ENCODE data around the gene TNRC6C. TPM values are rescaled to one million over a fixed set of nuclear protein-coding genes. Genes with fewer than 3 reads are reported as not detected.

The TNRC6C gene
- total RNA-seq, 1 donor from 2014 or later, result 28.7 TPM

- peak; percentile 42 for DNase-seq (ENCODE audit: extremely low spot score, unreplicated experiment)
- TF ChIP-seq CTCF (IDR thresholded peaks at IDR 0.05), result no peak
- Mint-ChIP-seq H3K9me3 (ENCODE audit: unreplicated experiment) (no peaks in the 10 kb centered on the region), H3K27ac (ENCODE audit: unreplicated experiment) (no peak overlapping the region), H3K27me3 (ENCODE audit: unreplicated experiment) (no peaks in the 10 kb centered on the region), H3K4me3 (ENCODE audit: unreplicated experiment) (no peak overlapping the region), H3K36me3 (ENCODE audit: unreplicated experiment) (peaks cover 4% of the 10 kb centered on the region), H3K4me1 (ENCODE audit: unreplicated experiment) (peaks cover 10% of the 10 kb centered on the region)
These were observed 98.7 kb downstream of the TNRC6C start for GRCh38 chr17:78057113-78057740.

GRCh38 chr17:78058001-78058400 lies 99.5 kb downstream of the TNRC6C start:
- no peaks in the 10 kb centered on the region for H3K27me3 Mint-ChIP-seq (ENCODE audit: unreplicated experiment)
- H3K36me3 Mint-ChIP-seq (ENCODE audit: unreplicated experiment), result peaks cover 4% of the 10 kb centered on the region
- no peaks in the 10 kb centered on the region for H3K9me3 Mint-ChIP-seq (ENCODE audit: unreplicated experiment)
- DNase-seq (ENCODE audit: extremely low spot score, unreplicated experiment), result no peak
- peaks cover 10% of the 10 kb centered on the region for H3K4me1 Mint-ChIP-seq (ENCODE audit: unreplicated experiment)
- TF ChIP-seq CTCF (IDR thresholded peaks at IDR 0.05), result no peak
- H3K27ac Mint-ChIP-seq (ENCODE audit: unreplicated experiment), result no peak overlapping the region
- no peak overlapping the region for H3K4me3 Mint-ChIP-seq (ENCODE audit: unreplicated experiment)

- no peak for DNase-seq (ENCODE audit: extremely low spot score, unreplicated experiment)
- Mint-ChIP-seq H3K27me3 (ENCODE audit: unreplicated experiment) (no peaks in the 10 kb centered on the region), H3K36me3 (ENCODE audit: unreplicated experiment) (peaks cover 4% of the 10 kb centered on the region), H3K4me1 (ENCODE audit: unreplicated experiment) (peaks cover 10% of the 10 kb centered on the region), H3K4me3 (ENCODE audit: unreplicated experiment) (no peak overlapping the region), H3K27ac (ENCODE audit: unreplicated experiment) (no peak overlapping the region), H3K9me3 (ENCODE audit: unreplicated experiment) (no peaks in the 10 kb centered on the region)
- no peak for TF ChIP-seq CTCF (IDR thresholded peaks at IDR 0.05)
These were observed 100.1 kb downstream of the TNRC6C start for GRCh38 chr17:78058581-78058980.

- Mint-ChIP-seq H3K27ac (ENCODE audit: unreplicated experiment) (no peak overlapping the region), H3K27me3 (ENCODE audit: unreplicated experiment) (no peaks in the 10 kb centered on the region), H3K9me3 (ENCODE audit: unreplicated experiment) (no peaks in the 10 kb centered on the region), H3K4me3 (ENCODE audit: unreplicated experiment) (no peak overlapping the region), H3K4me1 (ENCODE audit: unreplicated experiment) (peaks cover 10% of the 10 kb centered on the region), H3K36me3 (ENCODE audit: unreplicated experiment) (peaks cover 7% of the 10 kb centered on the region)
- no peak for TF ChIP-seq CTCF (IDR thresholded peaks at IDR 0.05)
- no peak for DNase-seq (ENCODE audit: extremely low spot score, unreplicated experiment)
These were observed 104.1 kb downstream of the TNRC6C start for GRCh38 chr17:78062596-78062995.

GRCh38 chr17:78063489-78063888 lies 105.0 kb downstream of the TNRC6C start:
- Mint-ChIP-seq H3K27me3 (ENCODE audit: unreplicated experiment) (no peaks in the 10 kb centered on the region), H3K9me3 (ENCODE audit: unreplicated experiment) (no peaks in the 10 kb centered on the region), H3K27ac (ENCODE audit: unreplicated experiment) (no peak overlapping the region), H3K36me3 (ENCODE audit: unreplicated experiment) (peaks cover 11% of the 10 kb centered on the region), H3K4me1 (ENCODE audit: unreplicated experiment) (peaks cover 9% of the 10 kb centered on the region), H3K4me3 (ENCODE audit: unreplicated experiment) (no peak overlapping the region)
- DNase-seq (ENCODE audit: extremely low spot score, unreplicated experiment), result no peak
- TF ChIP-seq CTCF (IDR thresholded peaks at IDR 0.05), result no peak
